GM18505 (cell line): ENCODE results near the gene RAPGEF5.

Experiments used
- ATAC-seq: cut with Tn5 transposase; IDR thresholded peaks from one replicate; pipeline ENCODE4 v1.9.1; 2021; ENCODE audit not compliant: unreplicated experiment
- POLR2A ChIP-seq: IDR thresholded peaks from 4 replicates; pipeline ENCODE4 v1.6.1; 2011; ENCODE audit warnings: borderline replicate concordance; ENCODE audit not compliant: insufficient read depth, insufficient read length; ENCODE audit errors: extremely low read depth

RAPGEF5 gene

GRCh38 chr7:22143491-22143890 lies 213.5 kb downstream of the RAPGEF5 start:
- ATAC-seq, result no peak
- no peak for TF ChIP-seq POLR2A

GRCh38 chr7:22142572-22142971 lies 214.4 kb downstream of the RAPGEF5 start:
- no peak for TF ChIP-seq POLR2A

DNA sequence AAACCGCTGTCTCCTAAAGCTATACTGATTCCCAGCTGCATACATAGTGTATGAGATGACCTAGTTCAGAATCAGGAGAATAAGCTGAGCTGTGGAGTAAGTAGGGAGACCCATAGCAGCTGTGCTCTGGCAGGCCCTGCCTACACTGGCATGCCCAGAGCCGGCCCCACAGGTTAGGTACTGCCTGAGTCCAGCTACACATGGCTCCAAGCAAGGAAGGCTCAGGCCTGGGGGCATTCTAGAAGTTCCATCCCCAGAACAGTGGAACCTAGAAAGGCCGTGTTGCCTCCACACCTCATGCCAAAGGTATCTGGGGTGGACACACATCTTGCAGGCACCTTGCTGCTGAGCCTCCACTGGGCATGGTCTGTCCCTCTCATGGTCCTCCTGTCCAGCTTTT lies 215.6 kb downstream of the RAPGEF5 start:
- no peak for TF ChIP-seq POLR2A
- ATAC-seq, result no peak

More at GRCh38 chr7:22142572-22142971, 214.4 kb downstream of the RAPGEF5 start:
- ATAC-seq, result no peak

DNA sequence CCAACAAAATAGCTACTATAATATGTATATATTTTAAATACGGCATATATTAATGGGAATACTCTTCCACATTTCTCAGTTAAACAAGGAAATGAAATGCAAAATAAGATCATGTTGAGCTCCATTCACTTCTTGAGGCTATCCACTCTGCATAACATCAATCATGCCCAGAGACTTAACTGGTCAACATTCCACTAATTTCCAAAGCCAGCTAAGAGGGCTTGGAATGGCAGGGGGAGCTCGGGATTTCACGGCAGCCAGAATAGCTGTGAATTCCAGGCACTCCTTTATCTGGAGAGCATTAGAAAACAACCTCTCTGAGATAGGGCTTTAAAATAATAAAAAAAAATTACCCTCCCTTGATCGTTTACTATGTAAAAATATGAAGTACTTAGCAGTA lies 216.4 kb downstream of the RAPGEF5 start:
- no peak for TF ChIP-seq POLR2A
- ATAC-seq, result no peak

DNA sequence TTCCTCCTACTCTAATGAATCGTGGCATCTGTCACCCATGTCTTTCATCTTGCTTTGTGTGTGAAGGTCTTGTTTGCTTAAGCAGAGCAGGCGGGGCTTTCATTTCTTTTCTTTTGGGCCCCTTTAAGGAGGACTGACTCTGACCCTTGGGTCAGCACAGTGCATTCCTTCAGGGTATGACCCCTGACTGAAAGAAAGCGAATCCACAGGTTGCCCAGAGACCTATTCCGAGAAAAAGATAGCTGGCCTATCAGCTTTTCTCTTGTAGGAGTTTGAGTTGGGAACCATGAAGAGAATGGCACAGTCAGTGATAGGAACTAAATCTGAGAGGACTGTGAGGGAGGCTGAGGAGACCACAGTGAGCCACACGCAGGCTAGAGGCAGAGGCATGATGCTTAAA lies 218.1 kb downstream of the RAPGEF5 start:
- no peak for ATAC-seq
- no peak for TF ChIP-seq POLR2A

- no peak for ATAC-seq
- TF ChIP-seq POLR2A, result no peak
Measured at GRCh38 chr7:22138106-22138505, 218.8 kb downstream of the RAPGEF5 start.

DNA sequence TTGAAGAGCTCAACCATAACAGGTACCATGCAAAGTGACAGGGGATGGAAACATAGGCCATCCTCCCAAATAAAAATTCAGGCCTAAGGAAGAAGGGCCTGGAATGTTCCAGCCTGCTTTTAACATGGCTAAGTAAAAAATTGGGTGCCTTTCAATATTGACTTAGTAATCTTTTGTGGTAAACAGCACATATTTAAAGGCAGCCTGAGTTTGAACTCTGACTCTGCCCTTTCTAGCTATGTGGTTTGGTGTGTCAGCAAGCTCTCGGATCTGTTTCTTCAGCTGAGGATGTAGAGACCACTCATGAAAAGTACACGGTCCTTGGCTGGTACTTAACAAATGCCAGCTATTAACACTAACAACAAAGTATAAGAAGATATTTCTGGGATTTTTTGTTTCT lies 219.5 kb downstream of the RAPGEF5 start:
- TF ChIP-seq POLR2A, result no peak
- ATAC-seq, result no peak

- no peak for TF ChIP-seq POLR2A
- no peak for ATAC-seq
Measured at GRCh38 chr7:22137026-22137425, 219.9 kb downstream of the RAPGEF5 start.

DNA sequence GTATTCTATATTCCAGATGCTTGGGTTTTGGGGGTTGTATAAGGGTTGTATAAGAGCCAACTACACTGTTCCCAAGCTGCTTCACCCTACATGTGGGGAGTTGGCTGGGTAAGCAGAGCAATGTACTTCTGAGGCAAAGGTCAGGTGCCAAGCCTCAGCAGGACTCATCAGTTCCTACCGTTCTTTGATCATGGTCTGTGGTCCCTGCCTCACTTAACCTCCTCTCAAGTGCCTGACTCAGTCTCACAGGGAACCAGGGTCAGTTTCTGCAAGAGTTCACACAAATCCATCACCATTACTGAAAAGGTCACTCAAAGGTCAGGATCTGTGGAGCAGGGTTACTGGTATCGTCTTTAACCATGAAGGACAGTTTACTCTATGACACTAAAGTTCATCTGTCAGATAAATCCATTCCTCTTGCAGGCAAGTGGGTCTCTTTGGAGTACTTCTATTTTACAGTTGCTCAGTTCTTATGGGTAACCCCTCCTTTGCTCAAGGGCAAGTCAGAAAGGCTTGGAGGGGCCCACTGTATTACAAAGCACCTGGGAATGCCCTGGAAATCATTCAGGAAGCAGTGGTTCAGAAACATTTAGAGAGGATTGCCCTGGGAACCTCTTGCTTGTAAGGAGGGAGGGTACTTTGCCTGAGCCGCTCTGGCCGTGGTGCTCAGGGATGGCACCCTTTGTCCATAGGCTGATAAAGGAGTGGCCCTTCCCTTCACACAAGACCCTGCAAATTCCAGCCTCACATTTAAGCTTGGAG lies 227.0 kb downstream of the RAPGEF5 start:
- ATAC-seq, result no peak

GRCh38 chr7:22129166-22129565 lies 227.8 kb downstream of the RAPGEF5 start:
- no peak for ATAC-seq
- TF ChIP-seq POLR2A, result no peak

More for the DNA sequence above, 227.0 kb downstream of the RAPGEF5 start:
- no peak for TF ChIP-seq POLR2A

DNA sequence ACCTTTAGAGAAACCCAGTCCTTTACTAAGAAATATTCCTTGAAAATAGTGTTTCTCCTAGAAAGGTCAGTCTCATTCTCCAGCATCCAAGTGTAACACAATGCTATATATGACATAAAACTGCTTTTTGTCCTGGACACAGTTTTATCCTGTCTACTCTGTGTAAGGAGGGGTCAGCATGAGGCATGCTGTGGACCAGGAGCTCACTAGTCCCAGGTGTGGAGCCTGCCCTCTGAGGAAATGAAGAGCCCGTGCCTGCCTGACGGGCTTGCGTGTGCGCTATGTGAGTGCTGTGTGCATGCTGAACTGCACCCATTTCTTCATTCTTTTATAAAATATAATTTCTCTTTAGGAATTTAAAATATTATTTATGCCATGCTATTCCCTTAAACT lies 228.4 kb downstream of the RAPGEF5 start:
- no peak for TF ChIP-seq POLR2A
- no peak for ATAC-seq

GRCh38 chr7:22127835-22128527 lies 229.0 kb downstream of the RAPGEF5 start:
- no peak for ATAC-seq
- no peak for TF ChIP-seq POLR2A

- no peak for ATAC-seq
- TF ChIP-seq POLR2A, result no peak
Measured at GRCh38 chr7:22125436-22125835, 231.5 kb downstream of the RAPGEF5 start.

DNA sequence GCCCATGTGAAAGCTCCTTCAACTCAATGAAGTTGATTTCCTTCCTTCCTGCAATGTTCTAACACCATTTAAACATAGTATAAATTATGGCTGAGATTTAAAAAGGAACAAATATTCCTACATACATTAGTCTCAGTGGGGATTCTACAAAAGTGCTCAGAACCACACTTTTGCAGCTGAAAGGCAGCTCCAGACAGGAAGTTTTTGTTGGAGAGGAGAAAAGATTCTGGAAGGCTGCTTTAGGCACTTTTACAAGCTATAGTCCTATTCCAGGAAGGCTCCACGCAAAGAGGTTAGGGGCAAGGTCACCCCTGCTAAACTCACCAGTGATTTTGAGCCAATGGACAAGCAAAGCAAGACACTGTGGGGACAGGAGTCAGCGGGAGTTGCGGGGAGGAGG lies 232.0 kb downstream of the RAPGEF5 start:
- no peak for TF ChIP-seq POLR2A
- ATAC-seq, result no peak
